Measurements from ENCODE around the gene KCNS1. TPM values are rescaled to one million over a fixed set of nuclear protein-coding genes. Genes with fewer than 3 reads are reported as not detected.

KCNS1 gene
- total RNA-seq, 1 experiment from 2014 or later, result not detected

DNA sequence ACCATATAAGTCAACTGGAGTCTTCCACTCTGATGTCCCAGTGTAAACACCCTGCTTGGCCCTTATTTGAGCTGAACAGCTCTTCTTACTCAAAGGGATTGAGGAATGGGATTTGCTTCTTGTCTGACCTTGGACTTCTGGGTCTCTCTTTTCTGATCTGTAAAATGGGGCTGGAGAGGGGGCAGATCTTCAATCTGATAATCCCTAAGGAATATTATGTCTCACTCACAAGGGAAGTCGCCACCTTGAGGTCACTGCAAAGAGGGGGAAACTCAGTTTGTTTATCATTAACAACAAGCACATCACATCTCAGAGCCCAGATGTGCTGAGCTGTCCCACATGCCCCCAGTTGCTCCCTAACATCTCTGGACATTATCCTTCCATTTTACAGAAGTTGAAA, 15.1 kb downstream of the KCNS1 start:
- intact Hi-C loops (cut with micrococcal nuclease; ENCODE audit: unreplicated experiment), result no loop called here
- POLR2A ChIA-PET (ENCODE audit: low non-redundant PET), result no interaction called here
- BruUV-seq (replicated peaks), result no TSS peak

DNA sequence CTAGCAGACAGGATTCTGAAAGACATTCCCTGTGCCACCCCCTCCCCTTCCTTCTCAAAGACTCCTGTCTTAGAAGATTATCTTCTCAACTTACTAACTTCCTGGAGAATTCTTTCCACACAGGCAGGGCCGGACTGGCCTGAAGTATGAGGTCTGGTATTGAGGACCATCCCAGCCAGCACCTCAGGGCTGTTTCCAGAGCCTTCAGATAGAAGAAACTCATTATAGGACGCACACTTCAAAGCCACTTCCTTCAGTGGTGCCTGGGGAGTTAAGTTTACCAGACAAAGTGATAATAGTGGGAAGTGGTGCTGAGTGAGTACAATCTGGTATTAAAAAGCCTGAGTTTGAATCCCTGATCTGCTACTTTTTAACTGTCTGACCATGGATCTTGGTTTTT, 15.6 kb downstream of the KCNS1 start:
- intact Hi-C loops (cut with micrococcal nuclease; ENCODE audit: unreplicated experiment), result no loop called here

More for the DNA sequence above, 15.1 kb downstream of the KCNS1 start:
- Histone ChIP-seq H3K4me3 (ENCODE audit: low read depth, low read length, poor library complexity, severe bottlenecking) (no peak overlapping the region), H3K4me1 (ENCODE audit: insufficient read depth, low read length, poor library complexity, severe bottlenecking) (no peaks in the 10 kb centered on the region), H3K9me3 (ENCODE audit: low read depth, low read length, poor library complexity, severe bottlenecking) (no peaks in the 10 kb centered on the region), H3K36me3 (ENCODE audit: insufficient read depth, low read length, poor library complexity, severe bottlenecking) (no peaks in the 10 kb centered on the region), H3K27ac (ENCODE audit: low read depth, low read length, poor library complexity, severe bottlenecking) (no peak overlapping the region), H3K27me3 (replicated peaks; ENCODE audit: insufficient read depth, low read depth, low read length, poor library complexity) (no peaks in the 10 kb centered on the region)
- TF ChIP-seq, protein P1, sequence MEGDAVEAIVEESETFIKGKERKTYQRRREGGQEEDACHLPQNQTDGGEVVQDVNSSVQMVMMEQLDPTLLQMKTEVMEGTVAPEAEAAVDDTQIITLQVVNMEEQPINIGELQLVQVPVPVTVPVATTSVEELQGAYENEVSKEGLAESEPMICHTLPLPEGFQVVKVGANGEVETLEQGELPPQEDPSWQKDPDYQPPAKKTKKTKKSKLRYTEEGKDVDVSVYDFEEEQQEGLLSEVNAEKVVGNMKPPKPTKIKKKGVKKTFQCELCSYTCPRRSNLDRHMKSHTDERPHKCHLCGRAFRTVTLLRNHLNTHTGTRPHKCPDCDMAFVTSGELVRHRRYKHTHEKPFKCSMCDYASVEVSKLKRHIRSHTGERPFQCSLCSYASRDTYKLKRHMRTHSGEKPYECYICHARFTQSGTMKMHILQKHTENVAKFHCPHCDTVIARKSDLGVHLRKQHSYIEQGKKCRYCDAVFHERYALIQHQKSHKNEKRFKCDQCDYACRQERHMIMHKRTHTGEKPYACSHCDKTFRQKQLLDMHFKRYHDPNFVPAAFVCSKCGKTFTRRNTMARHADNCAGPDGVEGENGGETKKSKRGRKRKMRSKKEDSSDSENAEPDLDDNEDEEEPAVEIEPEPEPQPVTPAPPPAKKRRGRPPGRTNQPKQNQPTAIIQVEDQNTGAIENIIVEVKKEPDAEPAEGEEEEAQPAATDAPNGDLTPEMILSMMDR (conservative IDR thresholded peaks at IDR 0.05; ENCODE audit: low read depth, low read length), result no peak
- no peak for TF ChIP-seq EZH2 (IDR thresholded peaks at IDR 0.05; ENCODE audit: borderline replicate concordance, low read depth, low read length, poor library complexity, severe bottlenecking)
- CTCF ChIA-PET, result no interaction called here
- no peak for DNase-seq (ENCODE audit: low spot score)

DNA sequence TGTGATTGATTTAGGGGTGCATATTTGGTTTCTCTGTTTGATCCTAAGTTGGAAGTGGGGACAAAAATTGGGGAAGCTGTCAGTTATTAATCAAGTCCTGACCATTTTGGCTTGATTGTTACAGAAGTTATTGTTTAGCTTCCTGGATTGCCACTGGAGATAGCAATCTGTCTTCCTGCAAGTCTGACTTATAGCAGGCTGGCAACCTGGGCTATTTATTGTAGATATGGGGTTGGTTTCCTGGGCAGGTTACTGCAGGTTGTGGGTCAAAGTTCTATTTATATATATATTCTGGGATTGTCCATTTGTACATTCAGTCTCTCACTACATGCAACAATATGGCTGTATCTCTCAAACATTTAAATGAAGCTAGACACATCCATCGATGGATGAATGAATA, 17.8 kb downstream of the KCNS1 start:
- peaks cover 6% of the 10 kb centered on the region for H3K36me3 ChIP-seq (ENCODE audit: insufficient read depth, low read length, poor library complexity, severe bottlenecking)
- no peaks in the 10 kb centered on the region for H3K9me3 ChIP-seq (ENCODE audit: low read depth, low read length, poor library complexity, severe bottlenecking)
- no peak for DNase-seq (ENCODE audit: low spot score)
- ChIA-PET POLR2A (ENCODE audit: low non-redundant PET) (no interaction called here), CTCF (no interaction called here)
- no peaks in the 10 kb centered on the region for H3K4me1 ChIP-seq (ENCODE audit: insufficient read depth, low read length, poor library complexity, severe bottlenecking)
- TF ChIP-seq EZH2 (IDR thresholded peaks at IDR 0.05; ENCODE audit: borderline replicate concordance, low read depth, low read length, poor library complexity, severe bottlenecking), result no peak
- TF ChIP-seq, protein P1 (conservative IDR thresholded peaks at IDR 0.05; ENCODE audit: low read depth, low read length), result no peak
- no peaks in the 10 kb centered on the region for H3K27me3 ChIP-seq (replicated peaks; ENCODE audit: insufficient read depth, low read depth, low read length, poor library complexity)
- no peak overlapping the region for H3K27ac ChIP-seq (ENCODE audit: low read depth, low read length, poor library complexity, severe bottlenecking)
- intact Hi-C loops (cut with micrococcal nuclease; ENCODE audit: unreplicated experiment), result no loop called here
- BruUV-seq (replicated peaks), result no TSS peak
- no peak overlapping the region for H3K4me3 ChIP-seq (ENCODE audit: low read depth, low read length, poor library complexity, severe bottlenecking)

More for the DNA sequence above, 15.6 kb downstream of the KCNS1 start:
- Histone ChIP-seq H3K27ac (ENCODE audit: low read depth, low read length, poor library complexity, severe bottlenecking) (no peak overlapping the region), H3K4me1 (ENCODE audit: insufficient read depth, low read length, poor library complexity, severe bottlenecking) (no peaks in the 10 kb centered on the region), H3K36me3 (ENCODE audit: insufficient read depth, low read length, poor library complexity, severe bottlenecking) (no peaks in the 10 kb centered on the region), H3K27me3 (replicated peaks; ENCODE audit: insufficient read depth, low read depth, low read length, poor library complexity) (no peaks in the 10 kb centered on the region), H3K9me3 (ENCODE audit: low read depth, low read length, poor library complexity, severe bottlenecking) (no peaks in the 10 kb centered on the region), H3K4me3 (ENCODE audit: low read depth, low read length, poor library complexity, severe bottlenecking) (no peak overlapping the region)
- CTCF ChIA-PET, result no interaction called here
- POLR2A ChIA-PET (ENCODE audit: low non-redundant PET), result no interaction called here
- no TSS peak for BruUV-seq (replicated peaks)
- TF ChIP-seq, protein P1 (conservative IDR thresholded peaks at IDR 0.05; ENCODE audit: low read depth, low read length), result no peak
- no peak for TF ChIP-seq EZH2 (IDR thresholded peaks at IDR 0.05; ENCODE audit: borderline replicate concordance, low read depth, low read length, poor library complexity, severe bottlenecking)
- no peak for DNase-seq (ENCODE audit: low spot score)
